HG03045 (cell line): ENCODE results near the gene ATP2A3.

Experiments
- ATAC-seq: cut with Tn5 transposase; IDR thresholded peaks from one replicate; pipeline ENCODE4 v1.9.1; 2021; ENCODE audit warnings: mild to moderate bottlenecking, moderate library complexity; ENCODE audit not compliant: unreplicated experiment

ATP2A3 gene

DNA sequence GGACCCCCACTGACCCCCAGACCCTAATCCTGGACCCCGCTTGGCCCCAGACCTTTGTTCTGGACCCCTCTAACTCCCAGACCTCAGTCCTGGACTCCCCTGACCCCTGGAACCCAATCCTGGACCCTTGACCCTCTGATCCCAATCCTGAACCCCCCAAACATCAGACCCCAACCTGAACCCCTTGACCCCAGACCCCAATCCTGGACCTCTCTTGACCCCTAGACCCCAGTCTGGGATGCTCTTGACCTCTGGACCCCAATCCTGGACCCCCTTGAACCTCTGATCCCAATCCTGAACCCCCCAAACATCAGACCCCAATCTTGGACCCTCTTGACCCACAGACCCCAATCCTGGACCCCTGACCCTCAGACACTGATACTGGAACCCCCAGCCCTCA is 34.5 kb downstream of the ATP2A3 start:
- ATAC-seq, result no peak

- ATAC-seq, result no peak
These were observed 35.1 kb downstream of the ATP2A3 start for GRCh38 chr17:3929181-3929580.

- ATAC-seq, result no peak
These were observed 35.8 kb downstream of the ATP2A3 start for GRCh38 chr17:3928406-3928805.

- ATAC-seq, result no peak
These were observed 36.5 kb downstream of the ATP2A3 start for GRCh38 chr17:3927628-3928340.

GRCh38 chr17:3926860-3927627 is 37.2 kb downstream of the ATP2A3 start:
- no peak for ATAC-seq

DNA sequence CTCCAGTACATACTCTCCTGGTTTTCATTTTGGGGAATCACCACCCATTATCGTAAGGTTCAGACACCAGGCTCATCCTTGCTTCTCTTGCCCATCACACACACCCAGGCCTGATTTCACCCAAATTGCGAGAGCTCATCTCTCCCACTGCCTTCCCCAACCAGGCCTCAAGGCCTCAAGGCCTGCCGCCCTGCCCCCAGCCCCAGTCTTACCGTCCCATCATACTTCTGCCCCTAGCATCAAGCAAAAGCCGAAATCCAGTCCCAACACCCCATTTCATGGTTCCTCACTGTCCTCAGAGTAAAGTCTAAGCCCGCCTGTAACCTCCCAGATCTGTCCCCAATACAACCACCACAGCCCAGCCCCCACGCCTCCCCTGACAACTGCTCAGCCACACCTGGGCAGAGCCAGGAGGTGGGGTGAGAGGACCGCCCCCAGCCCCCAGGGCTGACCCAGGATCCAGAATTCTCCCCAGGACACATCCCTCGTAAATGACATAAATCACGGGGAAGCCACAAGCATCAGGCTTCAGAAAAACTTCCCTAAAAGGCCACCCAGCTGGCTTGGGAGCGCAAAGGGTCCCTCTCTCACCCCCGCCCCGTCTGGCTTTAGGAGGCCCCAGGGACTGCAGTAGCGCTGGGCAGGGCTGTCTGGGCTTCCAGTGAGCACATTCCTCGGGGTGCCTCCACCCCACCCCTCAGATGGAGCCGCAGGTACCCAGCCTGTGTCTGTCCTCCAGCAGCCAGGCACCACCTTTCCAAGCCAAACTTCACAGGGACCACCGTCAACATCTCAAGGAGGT is 38.4 kb downstream of the ATP2A3 start:
- no peak for ATAC-seq

- no peak for ATAC-seq
These were observed 39.5 kb downstream of the ATP2A3 start for GRCh38 chr17:3924512-3925350.

- no peak for ATAC-seq
These were observed 40.6 kb downstream of the ATP2A3 start for GRCh38 chr17:3923466-3924190.

DNA sequence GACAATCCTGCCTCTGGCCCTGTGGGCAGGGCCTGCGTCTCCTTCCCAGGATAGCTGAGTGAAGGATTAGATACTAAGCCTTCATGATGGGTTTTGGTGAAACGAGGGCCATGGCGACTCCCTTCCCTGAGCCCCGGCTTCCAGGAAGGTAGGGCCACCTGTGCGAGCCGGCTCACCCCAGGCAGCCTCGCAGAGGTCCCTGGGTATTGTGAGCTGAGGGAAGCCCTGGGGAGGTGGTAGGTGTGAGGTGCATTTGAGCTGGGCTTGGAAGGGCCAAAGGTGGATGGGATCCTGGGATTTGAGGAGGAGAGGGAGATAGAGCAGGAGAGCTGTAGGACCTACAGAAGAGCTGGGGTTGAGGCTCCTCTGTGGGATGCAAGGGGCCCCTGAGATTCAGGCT is 41.5 kb downstream of the ATP2A3 start:
- no peak for ATAC-seq

GRCh38 chr17:3921502-3922319 is 42.5 kb downstream of the ATP2A3 start:
- ATAC-seq, result no peak

GRCh38 chr17:3921006-3921405 is 43.2 kb downstream of the ATP2A3 start:
- no peak for ATAC-seq

DNA sequence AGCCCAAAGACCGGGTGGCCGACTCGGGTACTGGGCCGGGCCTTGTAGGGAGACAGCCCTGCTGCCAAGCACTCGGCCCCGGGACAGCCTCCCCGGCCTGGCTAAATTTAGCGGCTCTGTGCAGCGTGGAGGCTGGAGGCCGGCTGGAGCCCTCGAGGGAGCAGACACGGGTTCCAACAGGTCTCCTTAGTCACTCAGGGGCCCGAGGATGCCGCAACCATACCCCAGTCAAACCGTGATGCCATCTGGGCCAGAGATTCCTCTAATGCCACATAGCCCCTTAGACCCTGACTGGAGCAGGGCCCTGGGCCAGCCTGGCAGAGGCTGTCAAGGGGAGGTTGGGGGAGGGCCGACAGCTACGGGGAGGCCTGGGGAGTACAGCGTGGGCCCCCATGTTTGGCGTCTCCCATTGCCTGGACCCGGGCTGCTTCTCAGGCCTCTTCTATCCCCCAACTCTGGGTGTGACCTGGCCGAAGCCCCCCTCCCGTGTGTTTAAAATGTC is 45.1 kb downstream of the ATP2A3 start:
- ATAC-seq, result no peak

- ATAC-seq, result no peak
These were observed 45.7 kb downstream of the ATP2A3 start for GRCh38 chr17:3918372-3919122.

- ATAC-seq, result no peak
These were observed 46.8 kb downstream of the ATP2A3 start for GRCh38 chr17:3917391-3917931.

DNA sequence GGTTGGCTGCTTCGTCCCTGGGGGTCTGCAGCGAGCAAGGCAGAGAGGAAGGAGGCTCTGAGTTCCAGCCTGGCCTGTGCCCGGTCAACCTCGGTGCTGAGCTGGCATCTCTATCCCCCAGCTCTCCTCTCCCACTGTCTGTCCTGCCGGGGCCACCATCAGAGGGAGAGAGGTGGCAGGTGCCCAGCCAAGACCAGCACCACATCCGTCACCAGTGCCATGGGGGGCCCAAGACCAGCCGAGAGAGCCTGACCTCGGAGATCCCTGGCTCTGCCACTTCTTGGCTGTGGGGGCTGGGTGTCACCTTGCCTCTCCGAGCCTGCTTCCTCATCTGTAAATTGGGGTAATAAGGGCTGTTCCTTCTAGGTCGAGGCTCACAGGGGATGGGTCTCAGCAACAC is 47.4 kb downstream of the ATP2A3 start:
- no peak for ATAC-seq

DNA sequence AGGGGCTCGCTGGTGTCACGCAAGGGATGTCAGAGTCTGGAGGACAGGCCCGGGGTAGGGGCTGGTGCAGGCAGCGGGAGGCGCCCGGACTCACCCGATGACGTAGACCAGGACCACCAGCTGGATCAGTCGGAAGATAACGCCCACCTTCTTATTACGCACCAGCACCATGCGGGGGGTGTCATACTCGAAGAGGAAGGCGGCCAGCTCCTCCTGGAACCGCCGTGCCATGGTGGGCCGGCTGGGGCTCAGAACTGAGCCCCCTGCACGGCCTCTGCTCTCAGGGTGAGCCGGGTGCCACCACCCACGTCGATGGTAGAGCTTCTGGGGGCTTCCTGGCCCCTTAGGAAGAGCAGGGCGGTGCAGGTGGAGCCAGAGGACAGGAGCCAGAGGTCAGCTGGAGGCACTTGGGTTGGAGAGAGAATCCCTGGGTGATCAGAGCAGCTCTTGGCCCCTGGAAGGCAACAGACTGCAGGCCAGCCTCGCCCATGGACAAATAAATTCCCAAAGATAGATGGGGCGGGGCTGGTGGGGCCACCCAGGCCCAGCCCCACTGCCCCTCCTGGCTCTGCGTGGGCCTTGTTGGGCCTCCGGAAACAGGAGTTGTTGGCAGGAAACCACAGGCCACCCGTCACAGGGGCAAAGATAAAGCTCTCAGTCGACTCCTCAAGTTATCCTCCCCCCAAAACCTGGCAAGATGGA is 48.1 kb downstream of the ATP2A3 start, which contains the start of gene P2RX1:
Gene P2RX1, minus strand, starts transcription at position 471 of the 702 bp plus-strand sequence. Its CDS starts 240 bp downstream, at position 231.
- ATAC-seq, result no peak

GRCh38 chr17:3915581-3915994 is 48.6 kb downstream of the ATP2A3 start:
- ATAC-seq, result no peak
